HEK293T (cell line): ENCODE results near the gene RNF227.

Experiments
- CTCF ChIA-PET: fragments of 350-600 bp; formaldehyde crosslinking; extraction: SDS; loops from one replicate; lab custom pipeline; 2021; ENCODE audit warnings: antibody characterized with exemption, inconsistent platforms; lab: Yijun Ruan, JAX
- POLR2A ChIA-PET: fragments of 350-600 bp; formaldehyde crosslinking; extraction: SDS; loops from one replicate; lab custom pipeline; 2020; ENCODE audit warnings: antibody characterized with exemption, inconsistent platforms; lab: Yijun Ruan, JAX
- DNase-seq: peaks from one replicate; pipeline ENCODE4 v3.0.0; 2012; ENCODE audit warnings: mixed read lengths; ENCODE audit errors: extremely low spot score
- ARNT ChIP-seq: fragments of 450-650 bp; IDR thresholded peaks from 2 replicates; pipeline ENCODE4 v1.6.1; 2017; ENCODE audit warnings: mild to moderate bottlenecking
- BHLHE40 ChIP-seq: fragments of 450-650 bp; IDR thresholded peaks from 2 replicates; pipeline ENCODE4 v1.6.1; 2016; ENCODE audit warnings: mild to moderate bottlenecking, moderate library complexity, borderline replicate concordance
- CTBP1 ChIP-seq: fragments of 450-650 bp; IDR thresholded peaks from 2 replicates; pipeline ENCODE4 v1.6.1; 2016; ENCODE audit warnings: borderline replicate concordance
- ELF4 ChIP-seq: fragments of 450-650 bp; IDR thresholded peaks from 2 replicates; pipeline ENCODE4 v1.6.1; 2017; ENCODE audit warnings: antibody characterized with exemption
- FOXA1 ChIP-seq: fragments of 450-650 bp; IDR thresholded peaks from 2 replicates; pipeline ENCODE4 v1.6.1; 2016; ENCODE audit warnings: mild to moderate bottlenecking
- FOXK2 ChIP-seq: fragments of 450-650 bp; IDR thresholded peaks from 2 replicates; pipeline ENCODE4 v1.6.1; 2016; ENCODE audit warnings: mild to moderate bottlenecking
- FOXM1 ChIP-seq: fragments of 450-650 bp; IDR thresholded peaks from 2 replicates; pipeline ENCODE4 v1.6.1; 2017; ENCODE audit warnings: mild to moderate bottlenecking, borderline replicate concordance
- HDGF ChIP-seq: fragments of 450-650 bp; IDR thresholded peaks from 2 replicates; pipeline ENCODE4 v1.6.1; 2017; ENCODE audit warnings: antibody characterized with exemption, borderline replicate concordance
- L3MBTL2 ChIP-seq: fragments of 450-650 bp; conservative IDR thresholded peaks from 2 replicates; pipeline ENCODE4 v1.6.1; 2016; ENCODE audit warnings: mild to moderate bottlenecking
- LEF1 ChIP-seq: fragments of 450-650 bp; IDR thresholded peaks from 2 replicates; pipeline ENCODE4 v1.6.1; 2017; ENCODE audit warnings: mild to moderate bottlenecking, borderline replicate concordance
- NFRKB ChIP-seq: fragments of 450-650 bp; IDR thresholded peaks from 2 replicates; pipeline ENCODE4 v1.6.1; 2016; ENCODE audit warnings: mild to moderate bottlenecking, moderate library complexity
- SP1 ChIP-seq: fragments of 450-650 bp; IDR thresholded peaks from 2 replicates; pipeline ENCODE4 v1.6.1; 2017
- SUZ12 ChIP-seq: fragments of 450-650 bp; IDR thresholded peaks from 2 replicates; pipeline ENCODE4 v1.6.1; 2016; ENCODE audit warnings: mild to moderate bottlenecking
- TARDBP ChIP-seq: fragments of 450-650 bp; IDR thresholded peaks from 2 replicates; pipeline ENCODE4 v1.6.1; 2016
- ZNF384 ChIP-seq: fragments of 450-650 bp; IDR thresholded peaks from 2 replicates; pipeline ENCODE4 v1.6.1; 2016
- TF ChIP-seq, protein P1 (sequence below): fragments of 450-650 bp; IDR thresholded peaks from 2 replicates; pipeline ENCODE4 v1.6.1; 2016

RNF227 gene

DNA sequence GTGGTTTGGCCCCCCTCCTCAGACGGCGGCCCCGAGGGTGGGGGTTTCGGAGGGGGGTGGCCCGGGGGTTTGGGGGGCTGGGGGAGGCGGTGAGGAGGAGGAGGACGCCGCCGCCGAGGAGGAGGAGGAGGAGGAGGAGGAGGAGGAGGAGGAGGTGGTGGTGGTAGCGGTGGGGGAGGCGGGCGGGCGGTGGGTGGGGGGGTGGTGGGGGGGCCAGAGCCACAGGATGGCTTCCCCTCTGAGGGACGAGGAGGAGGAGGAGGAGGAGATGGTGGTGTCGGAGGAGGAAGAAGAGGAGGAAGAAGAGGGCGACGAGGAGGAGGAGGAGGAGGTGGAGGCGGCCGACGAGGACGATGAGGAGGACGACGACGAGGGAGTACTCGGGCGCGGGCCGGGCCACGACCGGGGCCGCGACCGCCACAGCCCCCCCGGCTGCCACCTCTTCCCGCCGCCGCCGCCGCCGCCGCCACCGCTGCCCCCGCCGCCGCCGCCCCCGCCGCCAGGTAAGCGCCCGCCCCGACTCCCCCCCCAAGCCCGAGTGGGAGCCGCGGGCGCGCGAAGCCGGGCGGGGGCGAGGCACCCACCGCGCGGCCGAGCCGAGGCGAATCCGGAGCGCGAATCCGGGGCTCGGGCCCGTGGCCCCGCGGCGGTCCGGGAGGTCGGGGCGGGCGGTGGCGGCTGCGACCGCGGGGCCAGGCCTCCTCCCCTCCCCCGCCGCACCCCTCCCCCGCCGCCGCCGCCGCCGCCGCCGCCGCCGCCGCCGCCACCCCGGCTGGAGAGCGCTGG lies 31.3 kb downstream of the RNF227 start:
- ChIA-PET CTCF (no interaction called here), POLR2A (interaction anchor here (1.7 kb wide), 1 partner anchor 15 kb away, joined by 8 read pairs; no protein-coding TSS in a partner anchor)
- no peak for DNase-seq
- TF ChIP-seq BHLHE40 (no peak), FOXA1 (no peak), NFRKB (no peak), FOXM1 (no peak), CTBP1 (no peak)

DNA sequence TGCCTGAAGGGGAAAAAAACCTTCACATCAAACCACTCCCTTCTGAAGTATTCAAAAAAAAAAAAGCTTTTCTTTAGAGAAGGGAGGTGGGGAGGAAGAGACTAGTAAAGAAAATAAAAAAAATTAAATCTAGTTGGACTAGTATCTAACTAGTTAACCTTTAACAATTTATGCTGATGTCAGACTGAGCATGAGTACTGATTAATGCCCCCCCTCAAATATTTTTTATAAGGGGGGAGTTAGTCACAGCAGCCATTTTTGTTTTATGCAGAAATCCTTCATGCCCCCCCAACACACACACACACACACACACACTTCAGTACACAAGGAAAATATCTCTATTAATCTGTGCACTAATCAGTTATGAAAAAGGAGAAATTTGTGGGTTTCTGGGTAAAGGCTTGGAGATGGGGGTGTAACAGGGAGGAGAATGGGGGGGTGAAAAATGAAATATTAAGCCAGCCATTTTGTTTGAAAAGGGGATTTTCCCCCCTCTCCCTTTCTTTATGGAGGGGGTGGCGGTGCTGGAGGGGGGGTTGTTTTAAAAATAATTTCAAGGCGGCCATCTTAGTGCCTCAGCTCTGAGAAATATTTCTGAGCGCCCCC lies 32.2 kb downstream of the RNF227 start:
- CTCF ChIA-PET = no interaction called here
- TF ChIP-seq, protein P1, sequence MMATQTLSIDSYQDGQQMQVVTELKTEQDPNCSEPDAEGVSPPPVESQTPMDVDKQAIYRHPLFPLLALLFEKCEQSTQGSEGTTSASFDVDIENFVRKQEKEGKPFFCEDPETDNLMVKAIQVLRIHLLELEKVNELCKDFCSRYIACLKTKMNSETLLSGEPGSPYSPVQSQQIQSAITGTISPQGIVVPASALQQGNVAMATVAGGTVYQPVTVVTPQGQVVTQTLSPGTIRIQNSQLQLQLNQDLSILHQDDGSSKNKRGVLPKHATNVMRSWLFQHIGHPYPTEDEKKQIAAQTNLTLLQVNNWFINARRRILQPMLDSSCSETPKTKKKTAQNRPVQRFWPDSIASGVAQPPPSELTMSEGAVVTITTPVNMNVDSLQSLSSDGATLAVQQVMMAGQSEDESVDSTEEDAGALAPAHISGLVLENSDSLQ = no peak
- TF ChIP-seq FOXM1 = peak; percentile 61; the same call in 1 of the 2 replicates
- POLR2A ChIA-PET = interaction anchor here (1.9 kb wide), 1 partner anchor 27 kb away, joined by 5 read pairs; the partner anchor contains the start of gene NAA38
- no peak for DNase-seq

DNA sequence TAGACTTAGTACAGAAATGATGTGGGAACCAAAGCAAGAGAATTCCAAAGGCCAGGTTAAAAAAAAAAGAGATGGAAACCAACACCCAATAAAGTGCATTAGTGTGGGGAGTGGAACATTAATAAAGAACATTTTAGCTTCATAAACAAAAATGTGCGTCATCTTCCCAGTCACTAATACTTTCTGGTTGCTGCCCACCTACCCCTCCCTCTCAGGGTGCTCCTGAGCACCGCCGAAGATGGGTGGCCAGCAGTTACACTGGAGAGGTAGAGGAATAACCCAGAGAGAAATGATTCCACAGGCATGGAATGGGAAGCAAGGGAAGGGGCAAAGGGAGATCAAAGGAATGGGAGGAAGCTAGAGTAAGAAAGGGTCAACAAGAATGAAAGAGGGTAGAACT lies 33.5 kb downstream of the RNF227 start:
- DNase-seq = no peak
- ChIA-PET POLR2A (interaction anchor here (0.9 to 1.9 kb wide), 2 partner anchors 26 to 33 kb away, joined by 4 to 5 read pairs; partner anchors contain the start of genes NAA38 and RNF227), CTCF (interaction anchor here (0.6 kb wide), 1 partner anchor 227 kb away, joined by 4 read pairs; no protein-coding TSS in a partner anchor)
- TF ChIP-seq FOXK2 (no peak), SP1 (no peak), HDGF (no peak), SUZ12 (no peak), FOXM1 (no peak), NFRKB (no peak), LEF1 (no peak), BHLHE40 (no peak), ARNT (no peak), FOXA1 (no peak), L3MBTL2 (no peak), TARDBP (no peak), CTBP1 (no peak), ZNF384 (no peak), ELF4 (no peak)
- TF ChIP-seq, protein P1 = no peak

DNA sequence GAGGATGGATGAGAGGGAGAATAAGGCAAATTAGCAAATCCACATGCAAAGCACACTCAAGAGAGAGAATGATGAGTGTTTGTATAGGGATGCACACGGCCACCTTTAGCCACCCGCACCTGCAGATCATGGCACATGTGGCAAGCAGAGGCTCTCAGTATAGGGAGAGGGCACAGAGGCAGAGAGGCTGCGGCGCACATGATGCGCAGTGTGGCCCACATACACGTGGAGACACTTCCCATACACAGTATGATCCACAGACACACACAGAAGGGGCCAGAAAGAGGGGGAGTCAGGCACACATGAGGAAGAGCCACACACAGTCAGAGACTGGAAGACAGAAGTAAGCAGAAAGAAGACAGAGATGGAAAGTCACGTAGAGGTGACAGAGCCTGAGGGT lies 34.0 kb downstream of the RNF227 start:
- CTCF ChIA-PET = no interaction called here

DNA sequence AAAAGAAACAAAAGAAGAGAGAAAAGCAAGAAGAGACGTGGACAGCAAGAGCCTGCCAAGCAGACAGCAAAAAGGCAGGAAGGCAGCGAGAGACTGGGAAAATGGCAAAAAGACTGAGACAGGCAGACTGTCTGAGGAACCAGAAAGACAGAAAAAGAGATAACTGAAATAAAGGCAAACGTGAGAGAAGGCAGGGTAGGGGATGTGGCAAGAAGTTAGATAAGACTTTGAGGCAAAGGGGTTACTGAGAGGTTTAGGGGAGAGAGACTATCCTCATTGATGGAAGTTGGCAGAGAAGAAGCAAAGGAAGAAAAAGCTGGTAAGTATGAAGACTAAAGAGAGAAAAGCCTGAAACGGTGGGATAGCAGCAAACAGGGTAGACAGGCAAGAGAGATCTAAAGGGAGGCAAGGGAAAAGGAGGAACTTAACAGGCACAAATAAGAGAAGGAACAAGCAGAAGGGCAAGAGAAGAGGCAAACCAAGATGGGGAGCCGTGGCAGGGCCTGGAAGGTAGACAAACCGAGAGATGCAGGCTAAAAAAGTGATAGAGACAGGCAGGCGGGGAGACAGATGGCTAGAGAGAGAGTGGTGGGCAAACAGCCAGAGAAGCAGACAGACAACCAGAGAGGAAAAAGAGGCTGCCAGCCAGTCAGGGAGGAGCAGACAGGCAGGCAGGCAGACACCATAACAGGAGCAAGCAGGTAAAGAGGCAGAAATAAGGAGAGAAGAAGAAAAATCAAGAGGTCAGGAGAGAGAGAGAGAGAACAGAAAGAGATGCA lies 34.6 kb downstream of the RNF227 start:
- no peak for DNase-seq
- POLR2A ChIA-PET = no interaction called here
- CTCF ChIA-PET = no interaction called here
- TF ChIP-seq FOXK2 (no peak), SP1 (no peak), ELF4 (no peak)

More for the DNA sequence above, 34.0 kb downstream of the RNF227 start:
- POLR2A ChIA-PET = interaction anchor here (0.9 kb wide), 1 partner anchor 34 kb away, joined by 4 read pairs; the partner anchor contains the start of gene RNF227
- TF ChIP-seq SUZ12 (no peak), SP1 (no peak), TARDBP (no peak), BHLHE40 (no peak), HDGF (no peak)
- DNase-seq = no peak

DNA sequence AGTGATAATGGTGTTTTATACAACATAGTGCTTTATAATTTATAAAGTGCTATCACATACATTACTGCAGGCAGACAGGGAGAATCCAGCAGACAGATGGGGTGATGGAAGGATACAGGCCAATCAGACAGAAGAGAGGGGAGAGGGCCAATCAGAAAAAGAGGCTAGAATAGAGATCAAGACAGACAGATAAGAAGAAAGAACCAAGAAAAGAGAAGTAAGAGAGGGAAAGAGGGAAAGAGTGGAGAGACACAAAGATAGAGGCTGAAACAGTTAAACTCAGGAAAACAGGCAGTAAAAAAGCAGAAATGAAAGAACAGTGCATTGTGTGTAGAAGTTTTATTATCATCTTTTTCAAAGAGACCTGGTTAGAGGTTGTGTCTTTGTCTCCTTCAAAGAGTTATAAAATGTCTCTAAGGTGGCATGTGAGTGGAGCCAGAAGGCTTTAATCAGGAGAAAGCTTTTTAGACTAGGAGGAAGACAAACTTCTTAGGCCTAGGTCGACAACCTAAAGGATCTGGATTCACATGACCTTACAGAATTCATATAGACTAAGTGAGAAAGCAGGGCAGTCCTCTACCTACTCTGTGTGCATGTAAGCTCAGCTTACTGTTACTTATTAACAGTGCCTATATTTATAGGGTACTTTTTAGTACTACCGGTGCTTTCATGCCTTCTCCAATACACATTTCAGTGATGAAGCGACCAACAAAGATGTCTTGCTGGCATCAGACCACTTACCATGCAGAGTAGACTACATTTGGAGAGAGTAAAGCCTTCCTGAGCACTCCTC lies 35.8 kb downstream of the RNF227 start:
- TF ChIP-seq SP1 (no peak), FOXK2 (no peak), LEF1 (no peak), SUZ12 (no peak), BHLHE40 (no peak), CTBP1 (no peak), ELF4 (no peak), ARNT (no peak), TARDBP (no peak), HDGF (no peak)
- CTCF ChIA-PET = no interaction called here
- POLR2A ChIA-PET = no interaction called here
- no peak for DNase-seq
